ENCODE data around the gene TBKBP1.

The TBKBP1 gene

GRCh38 chr17:47695429-47696376, 1.7 kb downstream of the TBKBP1 start:
- no peak overlapping the region for H3K4me3 ChIP-seq (ENCODE audit: low read depth, low read length)
- no peak for TF ChIP-seq CTCF (IDR thresholded peaks at IDR 0.05; ENCODE audit: borderline replicate concordance, insufficient read depth, low read depth, low read length)

- H3K4me3 ChIP-seq (ENCODE audit: low read depth, low read length), result no peak overlapping the region
- TF ChIP-seq CTCF (IDR thresholded peaks at IDR 0.05; ENCODE audit: borderline replicate concordance, insufficient read depth, low read depth, low read length), result no peak
Observed at GRCh38 chr17:47696717-47697642, 3.0 kb downstream of the TBKBP1 start.

- TF ChIP-seq CTCF (IDR thresholded peaks at IDR 0.05; ENCODE audit: borderline replicate concordance, insufficient read depth, low read depth, low read length), result no peak
- H3K4me3 ChIP-seq (ENCODE audit: low read depth, low read length), result no peak overlapping the region
Observed at GRCh38 chr17:47697906-47698711, 4.1 kb downstream of the TBKBP1 start.

GRCh38 chr17:47698749-47699535, 5.0 kb downstream of the TBKBP1 start:
- H3K4me3 ChIP-seq (ENCODE audit: low read depth, low read length), result no peak overlapping the region
- TF ChIP-seq CTCF (IDR thresholded peaks at IDR 0.05; ENCODE audit: borderline replicate concordance, insufficient read depth, low read depth, low read length), result peak; percentile 87

- no peak for TF ChIP-seq CTCF (IDR thresholded peaks at IDR 0.05; ENCODE audit: borderline replicate concordance, insufficient read depth, low read depth, low read length)
Observed at GRCh38 chr17:47699536-47699840, 5.5 kb downstream of the TBKBP1 start.

More at GRCh38 chr17:47699536-47699840, 5.5 kb downstream of the TBKBP1 start:
- no peak overlapping the region for H3K4me3 ChIP-seq (ENCODE audit: low read depth, low read length)
